Hepatocyte (in vitro differentiated cells): ENCODE measurements around the gene USP48. TPM values are rescaled to one million over a fixed set of nuclear protein-coding genes. Genes with fewer than 3 reads are reported as not detected.

Source experiments
- DNase-seq: peaks from one replicate; pipeline ENCODE4 v3.0.0-alpha.2; 2016; ENCODE audit warnings: low spot score
- H2AFZ ChIP-seq: fragments of 200-600 bp; sonication (generic); 2 replicates; pipeline ENCODE4 v1.6.0; 2016; ENCODE audit warnings: antibody characterized with exemption, mild to moderate bottlenecking
- H3K27ac ChIP-seq: fragments of 200-600 bp; sonication (generic); 2 replicates; pipeline ENCODE4 v1.5.1; 2016; ENCODE audit warnings: mild to moderate bottlenecking
- H3K27me3 ChIP-seq: fragments of 200-600 bp; sonication (generic); 2 replicates; pipeline ENCODE4 v1.6.1; 2016
- H3K36me3 ChIP-seq: fragments of 200-600 bp; sonication (generic); replicated peaks from 2 replicates; pipeline ENCODE4 v1.5.1; 2016; ENCODE audit warnings: low read depth; ENCODE audit not compliant: insufficient read depth
- H3K4me1 ChIP-seq: fragments of 200-600 bp; sonication (generic); 2 replicates; pipeline ENCODE4 v1.5.1; 2016; ENCODE audit warnings: mild to moderate bottlenecking, moderate library complexity; ENCODE audit not compliant: insufficient read depth
- H3K4me2 ChIP-seq: fragments of 200-600 bp; sonication (generic); 2 replicates; pipeline ENCODE4 v1.6.0; 2016
- H3K4me3 ChIP-seq: fragments of 200-600 bp; sonication (generic); 2 replicates; pipeline ENCODE4 v1.5.1; 2016; ENCODE audit warnings: mild to moderate bottlenecking
- H3K79me2 ChIP-seq: fragments of 200-600 bp; sonication (generic); 2 replicates; pipeline ENCODE4 v1.6.0; 2017; ENCODE audit warnings: mild to moderate bottlenecking
- H3K9me2 ChIP-seq: fragments of 200-600 bp; sonication (generic); replicated peaks from 2 replicates; pipeline ENCODE4 v1.6.0; 2017; ENCODE audit warnings: mild to moderate bottlenecking; ENCODE audit not compliant: insufficient read depth
- H3K9me3 ChIP-seq: fragments of 200-600 bp; sonication (generic); 2 replicates; pipeline ENCODE4 v1.5.1; 2016; ENCODE audit warnings: low read depth, mild to moderate bottlenecking
- H4K20me1 ChIP-seq: fragments of 200-600 bp; sonication (generic); 2 replicates; pipeline ENCODE4 v1.6.0; 2016; ENCODE audit warnings: mild to moderate bottlenecking; ENCODE audit not compliant: insufficient read depth, poor library complexity, severe bottlenecking
- EZH2 ChIP-seq: fragments of 200-600 bp; sonication (generic); IDR thresholded peaks from 2 replicates; pipeline ENCODE4 v1.6.1; 2016; ENCODE audit warnings: antibody characterized with exemption, mild to moderate bottlenecking, borderline replicate concordance
- EZH2phosphoT487 ChIP-seq: fragments of 200-600 bp; sonication (generic); IDR thresholded peaks from one replicate; pipeline ENCODE4 v1.6.1; 2018; ENCODE audit warnings: antibody characterized with exemption, mild to moderate bottlenecking, low read depth, moderate library complexity; ENCODE audit not compliant: unreplicated experiment, severe bottlenecking
- WGBS: methylation state at CpG from one replicate; pipeline ENCODE4 v1.1.6; 2016; ENCODE audit warnings: low lambda C conversion rate; ENCODE audit errors: missing lambda C conversion rate; 5-methylcytosine and 5-hydroxymethylcytosine counted together
- polyA plus RNA-seq: library from polyadenylated mRNA; unstranded; fragments of >200 nt; fragmentation: Nextera tagmentation; extraction: Ambion mirVana; gene quantifications from 2 replicates; pipeline ENCODE4 v1.2.1, GENCODE V29; 2016
- total RNA-seq: library from RNA; depleted of rRNA; stranded (reverse); fragments of >200 nt; gene quantifications from 2 replicates; pipeline ENCODE4 v1.2.3, GENCODE V29; 2014
- TF ChIP-seq, protein P1 (sequence below): fragments of 200-600 bp; sonication (generic); IDR thresholded peaks from 2 replicates; pipeline ENCODE4 v1.5.1; 2016; ENCODE audit warnings: antibody characterized with exemption, mild to moderate bottlenecking; ENCODE audit not compliant: poor library complexity

Gene USP48
- total and polyA plus RNA-seq, 2 experiments from 2014 or later: 38.9 to 39.5 TPM

DNA sequence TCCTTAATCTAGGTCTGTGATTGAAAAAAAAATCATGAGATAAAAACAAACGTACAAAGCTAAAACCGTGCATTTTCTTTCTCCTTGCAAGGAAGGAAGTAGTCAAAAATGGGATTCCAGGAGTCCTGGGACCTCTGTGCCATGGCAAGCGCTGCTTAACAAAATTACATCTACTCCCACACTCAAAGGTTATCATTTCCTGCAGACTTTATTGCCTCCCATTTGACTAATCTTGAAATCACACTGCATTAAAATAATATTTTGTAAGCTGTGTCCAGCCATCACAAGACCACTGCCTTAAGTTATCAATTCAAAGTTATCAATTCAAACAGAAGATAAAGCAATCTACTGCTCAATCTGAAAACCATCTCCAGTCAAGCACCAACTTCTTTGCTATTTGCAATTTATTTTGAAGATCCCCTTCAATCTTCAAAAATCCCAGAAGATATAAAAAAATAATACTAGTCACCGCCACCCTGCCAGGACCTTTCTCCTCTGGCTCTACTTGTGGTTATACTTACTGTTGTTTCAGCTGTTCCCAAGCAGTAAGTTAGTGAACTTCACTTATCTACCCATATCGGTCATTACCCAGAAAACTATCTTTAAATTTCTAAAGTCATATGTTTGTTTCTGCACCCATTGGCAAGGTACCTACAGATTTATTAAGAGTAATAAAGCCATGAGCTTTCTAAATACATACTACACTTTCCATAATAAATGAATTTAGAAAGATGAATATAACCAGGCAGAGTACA, 75.7 kb downstream of the USP48 start:
- no peak overlapping the region for H3K4me3 ChIP-seq

DNA sequence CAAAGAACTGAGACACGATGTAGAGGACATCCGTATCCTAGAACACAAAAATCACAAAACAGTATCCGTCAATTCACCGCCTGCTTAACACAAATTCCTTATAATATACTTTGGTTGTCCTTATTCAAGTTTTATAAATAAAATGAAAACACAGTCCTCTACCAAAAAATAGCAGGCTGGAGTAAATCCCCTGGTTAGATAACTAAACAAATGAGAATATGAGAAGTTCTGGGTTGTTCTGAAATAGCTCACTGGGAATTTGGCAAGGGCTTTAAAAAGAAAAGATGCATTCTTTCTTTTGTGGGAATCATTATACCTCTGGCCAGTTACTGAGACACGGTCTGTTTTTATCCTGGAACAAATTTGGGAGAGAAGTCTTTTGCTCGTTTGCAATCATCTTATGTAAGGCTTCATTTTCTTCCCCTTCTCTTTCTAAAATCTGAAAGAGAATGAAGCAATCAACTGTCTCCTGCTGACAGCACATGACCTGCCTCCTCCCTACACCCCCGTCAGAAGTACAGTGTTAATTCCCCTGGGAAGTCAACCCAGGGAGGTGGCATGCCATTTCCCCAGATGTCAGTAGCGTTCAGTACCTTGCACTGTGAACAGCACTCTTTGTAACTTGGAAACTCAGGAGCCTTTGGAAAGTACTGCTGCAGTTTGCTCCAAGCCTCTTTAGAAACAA, 76.7 kb downstream of the USP48 start:
- H3K4me3 ChIP-seq: no peak overlapping the region
- H2AFZ ChIP-seq: no peak overlapping the region
- H3K9me2 ChIP-seq: no peaks in the 10 kb centered on the region
- peaks cover 3% of the 10 kb centered on the region for H4K20me1 ChIP-seq
- no peak overlapping the region for H3K27ac ChIP-seq
- no peak overlapping the region for H3K4me2 ChIP-seq
- TF ChIP-seq EZH2phosphoT487: no peak
- TF ChIP-seq EZH2: no peak
- TF ChIP-seq, protein P1, sequence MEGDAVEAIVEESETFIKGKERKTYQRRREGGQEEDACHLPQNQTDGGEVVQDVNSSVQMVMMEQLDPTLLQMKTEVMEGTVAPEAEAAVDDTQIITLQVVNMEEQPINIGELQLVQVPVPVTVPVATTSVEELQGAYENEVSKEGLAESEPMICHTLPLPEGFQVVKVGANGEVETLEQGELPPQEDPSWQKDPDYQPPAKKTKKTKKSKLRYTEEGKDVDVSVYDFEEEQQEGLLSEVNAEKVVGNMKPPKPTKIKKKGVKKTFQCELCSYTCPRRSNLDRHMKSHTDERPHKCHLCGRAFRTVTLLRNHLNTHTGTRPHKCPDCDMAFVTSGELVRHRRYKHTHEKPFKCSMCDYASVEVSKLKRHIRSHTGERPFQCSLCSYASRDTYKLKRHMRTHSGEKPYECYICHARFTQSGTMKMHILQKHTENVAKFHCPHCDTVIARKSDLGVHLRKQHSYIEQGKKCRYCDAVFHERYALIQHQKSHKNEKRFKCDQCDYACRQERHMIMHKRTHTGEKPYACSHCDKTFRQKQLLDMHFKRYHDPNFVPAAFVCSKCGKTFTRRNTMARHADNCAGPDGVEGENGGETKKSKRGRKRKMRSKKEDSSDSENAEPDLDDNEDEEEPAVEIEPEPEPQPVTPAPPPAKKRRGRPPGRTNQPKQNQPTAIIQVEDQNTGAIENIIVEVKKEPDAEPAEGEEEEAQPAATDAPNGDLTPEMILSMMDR: no peak
- 74% methylated on average over 8 of the region's 8 CpGs for WGBS
- no peaks in the 10 kb centered on the region for H3K36me3 ChIP-seq
- no peaks in the 10 kb centered on the region for H3K9me3 ChIP-seq
- no peaks in the 10 kb centered on the region for H3K27me3 ChIP-seq
- DNase-seq: peak; percentile 9
- no peaks in the 10 kb centered on the region for H3K4me1 ChIP-seq
- peaks cover 2% of the 10 kb centered on the region for H3K79me2 ChIP-seq

More for the DNA sequence above, 75.7 kb downstream of the USP48 start:
- H3K36me3 ChIP-seq: no peaks in the 10 kb centered on the region
- H3K4me1 ChIP-seq: no peaks in the 10 kb centered on the region
- H3K4me2 ChIP-seq: no peak overlapping the region
- no peak for TF ChIP-seq EZH2phosphoT487
- TF ChIP-seq, protein P1: no peak
- TF ChIP-seq EZH2: no peak
- H3K27me3 ChIP-seq: no peaks in the 10 kb centered on the region
- no peaks in the 10 kb centered on the region for H3K9me2 ChIP-seq
- no peak overlapping the region for H3K27ac ChIP-seq
- H4K20me1 ChIP-seq: peaks cover 3% of the 10 kb centered on the region
- H3K9me3 ChIP-seq: no peaks in the 10 kb centered on the region
- 87% methylated on average over 5 of the region's 5 CpGs for WGBS
- H2AFZ ChIP-seq: no peak overlapping the region
- peaks cover 2% of the 10 kb centered on the region for H3K79me2 ChIP-seq
- no peak for DNase-seq

DNA sequence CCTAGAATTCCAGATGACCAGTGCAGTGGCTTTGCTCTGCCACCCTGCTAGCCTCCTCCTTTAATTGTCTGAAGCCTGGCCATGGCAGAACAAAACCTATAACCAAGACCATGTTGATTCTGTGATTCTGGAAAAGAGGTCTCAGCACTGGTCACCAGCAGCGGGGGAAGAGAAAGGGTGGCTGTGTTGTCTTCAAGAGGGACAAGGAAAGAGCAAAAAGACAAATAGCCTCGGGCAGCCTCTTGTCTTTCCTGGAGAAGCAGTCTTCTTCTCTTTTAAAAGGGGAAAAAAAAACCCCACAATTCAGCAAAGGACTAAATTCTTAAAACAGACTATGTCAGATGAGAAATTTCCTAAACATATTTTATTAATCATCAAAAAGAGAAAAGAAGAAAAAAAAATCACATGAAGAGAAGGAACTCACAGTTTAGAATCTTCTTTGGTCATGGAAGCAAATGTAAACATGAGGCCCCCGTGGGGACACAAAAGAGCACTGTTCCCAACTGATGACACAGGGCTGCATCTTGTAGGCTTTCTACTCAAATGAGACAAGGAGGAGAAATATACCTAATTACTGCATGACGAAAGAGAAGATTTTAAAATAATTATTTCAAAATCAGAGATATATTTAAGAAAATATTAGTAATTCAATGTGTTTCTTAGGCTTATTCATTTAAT, 77.5 kb downstream of the USP48 start:
- Histone ChIP-seq H3K27me3 (no peaks in the 10 kb centered on the region), H3K4me3 (no peak overlapping the region), H3K36me3 (no peaks in the 10 kb centered on the region), H3K79me2 (peaks cover 2% of the 10 kb centered on the region), H4K20me1 (peaks cover 3% of the 10 kb centered on the region), H3K9me3 (no peaks in the 10 kb centered on the region), H2AFZ (no peak overlapping the region), H3K4me1 (no peaks in the 10 kb centered on the region), H3K4me2 (no peak overlapping the region), H3K27ac (no peak overlapping the region), H3K9me2 (no peaks in the 10 kb centered on the region)
- TF ChIP-seq, protein P1: no peak
- TF ChIP-seq EZH2: no peak
- no peak for TF ChIP-seq EZH2phosphoT487
- no peak for DNase-seq
- WGBS: 63% methylated on average over 4 of the region's 4 CpGs
